Measurements from ENCODE around the gene PRKCH.

Gene PRKCH

DNA sequence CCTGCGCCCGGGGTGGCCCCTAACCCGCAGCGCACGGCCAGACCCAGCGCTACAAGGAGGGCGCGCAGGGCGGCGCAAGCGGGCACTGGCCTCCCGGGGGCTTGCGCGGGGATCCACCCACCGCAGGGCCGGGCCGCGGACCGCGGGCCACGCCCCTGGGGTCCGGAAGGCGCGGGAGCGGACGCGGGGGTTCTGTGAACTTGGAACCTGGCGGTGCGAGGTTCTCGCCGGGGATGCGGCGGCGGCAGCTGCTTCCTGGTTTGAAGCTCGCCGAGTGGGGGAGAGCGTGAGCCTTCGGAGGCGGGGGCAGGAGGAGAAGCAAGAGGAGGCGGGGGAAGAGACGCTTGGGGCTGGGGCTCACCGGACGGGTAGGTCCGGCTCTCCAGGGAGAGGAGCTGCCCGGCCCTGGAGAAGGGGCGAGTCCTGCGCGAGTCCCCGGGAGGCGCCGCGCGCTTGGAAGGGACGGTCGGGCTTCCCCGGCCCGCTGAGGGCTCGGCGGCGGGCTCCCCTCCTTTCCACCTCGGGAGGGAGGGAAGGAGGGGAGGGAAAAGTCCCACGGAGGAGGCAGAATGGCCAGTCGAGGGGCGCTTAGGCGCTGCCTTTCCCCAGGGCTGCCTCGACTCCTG, at the start of gene PRKCH:
Gene PRKCH, plus strand, starts transcription at position 195 of the 626 bp plus-strand sequence. CDS start 523 bp downstream, outside the sequence.
- Mint-ChIP-seq H3K36me3 (ENCODE audit: low read depth) (peaks cover 39% of the 10 kb centered on the region), H3K9me3 (peaks cover 4% of the 10 kb centered on the region), H3K27me3 (no peaks in the 10 kb centered on the region), H3K4me1 (ENCODE audit: low read depth) (peaks cover 28% of the 10 kb centered on the region), H3K4me3 (peak within 1 kb of the TSS; percentile 99), H3K27ac (peak within 1 kb of the TSS; percentile 93)

DNA sequence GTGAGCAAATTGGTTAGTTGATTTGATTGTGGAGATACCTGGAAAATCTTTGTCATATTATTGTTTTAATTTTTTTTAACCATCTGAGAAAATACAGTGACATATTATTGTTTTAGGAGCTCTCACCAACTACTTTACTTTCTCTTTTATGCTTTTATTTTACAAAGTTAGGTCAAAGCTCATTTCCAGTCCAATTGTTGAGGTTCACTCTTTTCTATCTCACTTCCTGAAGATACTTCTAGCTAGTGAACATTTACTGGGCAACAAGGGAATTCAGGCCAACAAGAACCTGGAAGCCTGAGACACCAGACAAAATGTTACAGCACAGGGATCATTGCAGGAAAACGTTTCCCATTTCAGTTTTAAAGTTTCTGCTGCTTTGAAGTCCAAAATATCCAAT, 44.1 kb upstream of the PRKCH start:
- H3K27me3 Mint-ChIP-seq = peaks cover 30% of the 10 kb centered on the region
- no peak overlapping the region for H3K4me3 Mint-ChIP-seq
- no peaks in the 10 kb centered on the region for H3K9me3 Mint-ChIP-seq
- H3K27ac Mint-ChIP-seq = no peak overlapping the region
- H3K4me1 Mint-ChIP-seq (ENCODE audit: low read depth) = peaks cover 22% of the 10 kb centered on the region
- H3K36me3 Mint-ChIP-seq (ENCODE audit: low read depth) = no peaks in the 10 kb centered on the region

DNA sequence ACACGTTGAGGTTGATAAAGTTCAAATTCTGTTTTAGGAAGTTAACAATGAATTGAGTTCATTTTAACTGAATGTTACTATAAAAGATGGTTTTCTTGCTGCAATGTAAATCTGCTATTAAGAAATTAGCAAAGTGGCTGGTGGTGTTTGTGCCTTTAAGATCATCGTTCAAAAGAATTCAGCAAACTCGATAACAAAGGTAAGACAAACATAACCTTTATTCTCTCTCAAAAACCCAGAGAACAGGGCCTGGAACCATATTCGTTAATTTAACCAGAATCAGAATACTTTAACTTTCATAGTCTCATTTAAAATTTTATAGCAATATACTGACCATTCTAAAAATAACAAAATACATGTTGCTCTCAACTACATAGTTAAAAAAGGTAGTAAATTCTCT, 43.6 kb upstream of the PRKCH start:
- Mint-ChIP-seq H3K27ac (no peak overlapping the region), H3K9me3 (no peaks in the 10 kb centered on the region), H3K4me3 (no peak overlapping the region), H3K4me1 (ENCODE audit: low read depth) (peaks cover 22% of the 10 kb centered on the region), H3K36me3 (ENCODE audit: low read depth) (no peaks in the 10 kb centered on the region), H3K27me3 (peaks cover 31% of the 10 kb centered on the region)

DNA sequence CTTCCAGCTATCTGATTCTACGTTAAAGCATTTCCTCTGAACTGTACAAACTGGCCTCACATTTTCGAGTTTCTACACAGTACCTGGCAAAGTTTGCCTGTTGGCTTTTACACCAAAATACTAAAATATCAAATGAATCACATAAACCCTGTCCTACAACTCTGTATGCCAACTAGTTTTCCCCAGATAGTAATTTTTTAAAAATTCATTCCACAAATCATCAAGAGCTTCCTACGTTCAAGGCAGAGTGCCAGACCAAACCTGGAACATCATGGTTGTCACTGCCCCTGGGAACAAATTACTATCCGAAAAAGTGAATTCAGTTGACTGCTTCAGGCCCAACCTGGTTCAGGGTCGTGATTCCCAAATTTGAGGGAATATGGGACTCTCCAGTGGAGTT, 42.3 kb upstream of the PRKCH start:
- Mint-ChIP-seq H3K27ac (no peak overlapping the region), H3K9me3 (no peaks in the 10 kb centered on the region), H3K36me3 (ENCODE audit: low read depth) (no peaks in the 10 kb centered on the region), H3K27me3 (peaks cover 28% of the 10 kb centered on the region), H3K4me1 (ENCODE audit: low read depth) (peaks cover 30% of the 10 kb centered on the region), H3K4me3 (peak overlapping the region; percentile 15)

DNA sequence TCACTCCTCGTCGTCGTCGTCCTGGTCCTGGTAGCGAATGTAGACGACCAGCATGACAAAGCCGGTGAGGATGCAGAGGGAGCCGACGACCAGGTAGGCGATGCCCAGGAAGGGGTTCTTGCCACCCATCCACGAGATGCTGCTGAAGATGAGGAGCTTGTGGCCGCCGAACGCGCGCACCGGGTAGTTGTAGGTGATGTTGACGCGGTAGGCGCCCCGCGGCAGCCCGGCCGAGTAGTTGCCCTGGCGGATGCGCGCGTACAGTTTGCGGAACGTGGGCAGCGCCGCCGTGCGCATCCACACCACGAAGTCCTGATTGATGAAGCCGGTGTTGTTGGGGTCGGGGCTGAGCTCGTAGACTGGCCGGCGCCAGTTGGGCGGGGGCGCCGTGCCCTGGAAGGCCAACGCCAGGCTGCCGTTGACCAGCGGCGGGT, 41.3 kb upstream of the PRKCH start:
- peak overlapping the region; percentile 85 for H3K4me3 Mint-ChIP-seq
- peaks cover 23% of the 10 kb centered on the region for H3K27me3 Mint-ChIP-seq
- no peaks in the 10 kb centered on the region for H3K36me3 Mint-ChIP-seq (ENCODE audit: low read depth)
- H3K27ac Mint-ChIP-seq = peak overlapping the region; percentile 65
- peaks cover 34% of the 10 kb centered on the region for H3K4me1 Mint-ChIP-seq (ENCODE audit: low read depth)
- H3K9me3 Mint-ChIP-seq = no peaks in the 10 kb centered on the region

DNA sequence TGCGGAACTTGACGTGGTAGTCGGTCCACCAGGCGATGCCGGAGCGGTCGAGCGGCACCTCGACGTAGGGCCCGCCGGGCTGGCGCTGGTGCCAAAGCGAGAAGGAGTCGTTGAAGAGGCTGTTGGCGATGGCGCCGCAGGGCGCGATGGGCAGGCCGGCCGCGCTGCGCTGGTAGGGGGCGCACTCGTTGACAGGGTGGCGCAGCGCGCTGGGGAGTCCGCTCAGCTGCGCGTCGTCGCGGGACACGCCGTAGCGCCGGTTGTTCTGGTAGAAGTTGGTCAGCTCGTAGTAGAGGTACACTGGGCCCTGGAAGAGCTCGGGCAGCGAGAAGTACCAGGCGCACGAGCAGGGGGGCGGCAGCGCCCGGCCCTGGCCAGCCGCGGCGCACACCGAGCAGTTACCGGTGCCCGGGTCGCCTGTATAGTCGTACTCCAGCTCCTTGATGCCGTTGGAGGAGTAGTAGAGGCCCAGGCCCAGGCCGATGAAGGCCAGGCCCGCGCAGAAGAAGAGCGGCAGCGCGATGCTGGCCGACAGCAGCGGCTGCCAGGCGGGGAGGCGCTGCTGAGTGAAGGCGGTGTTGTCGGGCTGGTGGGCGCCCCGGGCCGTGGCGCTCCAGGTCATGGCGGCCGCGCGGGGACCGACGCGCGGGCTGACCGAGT, 40.7 kb upstream of the PRKCH start:
- Mint-ChIP-seq H3K4me1 (ENCODE audit: low read depth) (peaks cover 37% of the 10 kb centered on the region), H3K9me3 (no peaks in the 10 kb centered on the region), H3K27me3 (peaks cover 21% of the 10 kb centered on the region), H3K36me3 (ENCODE audit: low read depth) (no peaks in the 10 kb centered on the region), H3K4me3 (peak overlapping the region; percentile 85), H3K27ac (peak overlapping the region; percentile 65)

DNA sequence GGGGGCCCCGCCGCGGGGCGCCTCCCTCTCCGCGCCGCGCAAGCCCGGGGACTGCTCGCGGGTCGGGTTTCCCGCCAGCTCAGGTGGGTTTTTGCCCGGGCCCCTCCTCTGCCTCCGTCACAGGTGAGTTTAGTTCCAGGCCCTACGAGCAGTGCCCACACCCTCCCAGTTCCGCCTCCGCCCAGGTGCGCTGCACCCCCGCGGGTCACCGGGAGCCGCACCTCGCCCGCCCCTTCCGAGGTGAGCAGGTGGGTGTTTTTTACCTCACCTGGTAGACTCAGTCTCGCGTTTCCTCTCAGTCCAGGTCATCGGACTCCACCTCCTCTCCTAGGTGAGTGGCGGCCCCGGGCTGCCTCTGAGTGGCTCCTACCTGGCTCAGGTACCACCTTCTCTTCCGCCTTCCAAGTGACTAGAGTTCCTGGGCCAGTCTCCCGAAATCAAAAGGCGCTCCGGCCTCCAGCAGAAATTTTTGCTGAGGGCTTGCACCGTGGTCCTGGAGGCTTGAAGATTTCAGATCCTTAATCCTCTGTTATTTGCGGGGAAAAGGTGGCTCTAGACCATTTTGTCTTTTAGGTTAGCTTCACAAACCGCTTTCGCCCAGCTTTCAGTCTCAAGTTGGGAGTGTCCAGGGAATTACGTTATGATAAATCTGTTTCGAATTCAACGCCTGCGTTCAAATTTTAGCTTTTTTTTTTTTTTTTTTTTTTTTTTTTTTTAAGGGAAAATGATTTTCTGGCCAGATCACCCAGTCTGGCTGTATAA, 40.0 kb upstream of the PRKCH start, which contains the start of gene TMEM30B:
Gene TMEM30B, minus strand, starts transcription at position 153 of the 762 bp plus-strand sequence. CDS start 191 bp downstream, outside the sequence.
- Mint-ChIP-seq H3K4me3 (peak within 1 kb of the TSS; percentile 85), H3K9me3 (no peaks in the 10 kb centered on the region), H3K27ac (peak within 1 kb of the TSS; percentile 72), H3K27me3 (peaks cover 17% of the 10 kb centered on the region), H3K36me3 (ENCODE audit: low read depth) (no peaks in the 10 kb centered on the region), H3K4me1 (ENCODE audit: low read depth) (peaks cover 38% of the 10 kb centered on the region)

DNA sequence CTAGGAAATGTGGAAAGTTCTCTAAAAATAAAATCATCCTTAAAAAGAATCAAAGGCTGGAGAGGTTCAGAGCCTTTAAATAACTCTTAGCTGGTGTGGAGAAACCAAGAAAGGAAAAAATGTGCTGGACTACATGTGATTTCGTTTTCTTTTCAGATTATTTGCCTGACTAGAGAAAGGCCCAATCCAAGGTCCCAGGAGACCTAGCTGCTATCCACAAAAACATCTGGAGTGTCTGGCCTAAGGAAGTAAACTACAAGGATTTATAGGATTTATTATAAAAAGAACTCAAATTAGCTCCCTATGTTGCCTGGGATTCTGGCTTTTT, 39.5 kb upstream of the PRKCH start:
- Mint-ChIP-seq H3K27me3 (peaks cover 17% of the 10 kb centered on the region), H3K27ac (no peak overlapping the region), H3K4me3 (no peak overlapping the region), H3K9me3 (no peaks in the 10 kb centered on the region), H3K36me3 (ENCODE audit: low read depth) (no peaks in the 10 kb centered on the region), H3K4me1 (ENCODE audit: low read depth) (peaks cover 38% of the 10 kb centered on the region)

DNA sequence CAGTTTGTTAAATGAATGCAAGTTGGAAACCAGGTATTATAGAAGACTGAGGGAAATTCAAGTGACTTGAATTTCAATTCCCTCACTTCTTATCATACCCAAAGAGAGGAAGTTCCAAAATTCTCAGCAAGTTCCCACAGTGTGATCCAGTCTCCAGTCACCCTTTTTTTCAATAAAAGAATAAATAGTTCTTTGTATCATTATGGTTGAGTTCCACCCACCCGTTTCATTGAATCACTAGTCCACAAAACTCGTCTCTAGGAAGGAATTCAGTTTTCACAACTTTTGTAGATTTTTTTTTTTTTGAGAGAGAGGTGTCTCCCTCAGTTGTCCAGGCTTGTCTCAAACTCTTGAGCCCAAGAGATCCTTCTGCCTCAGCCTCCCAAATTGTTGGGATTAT, 38.6 kb upstream of the PRKCH start:
- Mint-ChIP-seq H3K9me3 (no peaks in the 10 kb centered on the region), H3K36me3 (ENCODE audit: low read depth) (no peaks in the 10 kb centered on the region), H3K27me3 (peaks cover 17% of the 10 kb centered on the region), H3K4me1 (ENCODE audit: low read depth) (peaks cover 38% of the 10 kb centered on the region), H3K4me3 (no peak overlapping the region), H3K27ac (no peak overlapping the region)

DNA sequence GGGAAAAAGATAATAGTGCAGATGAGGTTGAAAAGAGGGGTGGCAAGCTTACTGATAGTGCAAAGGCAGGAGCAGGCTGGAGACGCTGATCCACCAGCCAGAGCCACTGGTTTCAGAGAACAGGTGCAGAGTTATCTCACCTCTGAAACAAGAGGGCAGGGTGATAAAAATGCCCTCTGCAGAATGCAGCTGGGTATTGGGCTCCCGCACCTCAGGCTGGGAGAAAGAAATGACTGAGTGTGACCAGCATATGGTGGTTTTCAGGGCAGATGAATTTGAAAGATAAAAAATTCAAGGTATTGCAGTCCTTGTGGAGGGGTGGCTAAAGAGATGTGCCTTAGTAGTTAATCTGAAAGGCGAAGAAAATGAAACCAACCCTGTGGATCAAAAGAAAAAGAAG, 37.4 kb upstream of the PRKCH start:
- H3K27ac Mint-ChIP-seq = no peak overlapping the region
- peaks cover 36% of the 10 kb centered on the region for H3K4me1 Mint-ChIP-seq (ENCODE audit: low read depth)
- peaks cover 17% of the 10 kb centered on the region for H3K27me3 Mint-ChIP-seq
- H3K9me3 Mint-ChIP-seq = no peaks in the 10 kb centered on the region
- no peak overlapping the region for H3K4me3 Mint-ChIP-seq
- H3K36me3 Mint-ChIP-seq (ENCODE audit: low read depth) = no peaks in the 10 kb centered on the region

DNA sequence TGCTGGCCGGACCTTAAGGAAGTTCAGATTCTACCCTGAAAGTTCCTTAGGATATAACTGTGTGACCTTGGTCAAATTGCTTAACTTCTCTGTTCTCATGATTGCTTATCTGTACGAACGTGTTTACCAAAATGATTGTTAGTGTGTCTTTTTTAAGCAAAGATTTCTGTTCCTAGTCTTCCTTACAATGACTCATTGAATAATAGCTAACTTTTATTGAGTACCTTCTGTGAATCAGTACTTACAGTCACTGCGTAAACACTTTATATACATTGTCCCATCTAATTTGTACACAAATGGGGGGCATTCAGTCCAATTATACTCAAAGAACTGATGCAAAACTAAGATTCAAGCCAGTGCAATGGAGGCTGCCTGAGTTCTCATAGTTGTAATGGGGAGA, 36.0 kb upstream of the PRKCH start:
- H3K9me3 Mint-ChIP-seq = no peaks in the 10 kb centered on the region
- H3K27me3 Mint-ChIP-seq = peaks cover 11% of the 10 kb centered on the region
- no peak overlapping the region for H3K4me3 Mint-ChIP-seq
- no peaks in the 10 kb centered on the region for H3K36me3 Mint-ChIP-seq (ENCODE audit: low read depth)
- no peak overlapping the region for H3K27ac Mint-ChIP-seq
- peaks cover 22% of the 10 kb centered on the region for H3K4me1 Mint-ChIP-seq (ENCODE audit: low read depth)

DNA sequence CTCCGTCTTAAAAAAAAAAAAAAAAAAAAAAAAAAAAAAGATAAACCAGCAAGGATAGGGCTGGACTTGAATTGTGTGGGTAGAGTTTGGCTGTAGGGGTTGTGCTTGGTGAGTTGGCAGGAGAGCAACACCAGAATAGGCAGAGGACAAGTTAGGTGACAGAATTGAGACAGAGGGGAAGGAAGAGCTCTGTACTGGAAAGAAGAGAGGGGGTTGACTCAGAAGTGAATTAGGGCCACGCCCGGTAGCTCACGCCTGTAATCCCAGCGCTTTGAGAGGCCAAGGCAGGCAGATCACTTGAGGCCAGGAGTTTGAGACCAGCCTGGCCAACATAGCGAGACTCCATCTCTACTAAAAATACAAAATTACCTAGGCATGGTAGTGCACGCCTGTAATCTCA, 34.2 kb upstream of the PRKCH start:
- H3K9me3 Mint-ChIP-seq = no peaks in the 10 kb centered on the region
- H3K27ac Mint-ChIP-seq = no peak overlapping the region
- H3K4me1 Mint-ChIP-seq (ENCODE audit: low read depth) = peaks cover 16% of the 10 kb centered on the region
- no peaks in the 10 kb centered on the region for H3K36me3 Mint-ChIP-seq (ENCODE audit: low read depth)
- H3K27me3 Mint-ChIP-seq = peaks cover 11% of the 10 kb centered on the region
- H3K4me3 Mint-ChIP-seq = no peak overlapping the region

DNA sequence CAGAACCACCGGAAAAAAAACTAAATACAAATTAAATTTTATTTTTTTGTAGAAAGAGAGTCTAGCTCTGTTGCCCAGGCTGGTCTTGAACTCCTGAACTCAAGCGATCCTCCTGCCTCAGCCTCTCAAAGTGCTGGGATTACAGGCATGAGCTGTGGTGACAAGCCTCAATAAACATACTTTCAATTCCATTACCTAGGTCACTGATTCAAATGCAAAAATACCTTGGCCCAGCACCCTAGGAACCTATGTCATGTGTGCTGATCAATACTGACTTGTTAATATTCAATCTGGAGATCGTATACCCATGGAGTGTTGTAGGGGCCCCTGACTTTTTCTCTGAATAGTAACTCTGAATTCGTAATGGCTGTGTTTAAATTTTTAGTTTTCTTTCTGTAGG, 33.2 kb upstream of the PRKCH start:
- H3K4me1 Mint-ChIP-seq (ENCODE audit: low read depth) = peaks cover 14% of the 10 kb centered on the region
- H3K27me3 Mint-ChIP-seq = peaks cover 2% of the 10 kb centered on the region
- no peak overlapping the region for H3K4me3 Mint-ChIP-seq
- no peaks in the 10 kb centered on the region for H3K9me3 Mint-ChIP-seq
- H3K27ac Mint-ChIP-seq = no peak overlapping the region
- no peaks in the 10 kb centered on the region for H3K36me3 Mint-ChIP-seq (ENCODE audit: low read depth)

DNA sequence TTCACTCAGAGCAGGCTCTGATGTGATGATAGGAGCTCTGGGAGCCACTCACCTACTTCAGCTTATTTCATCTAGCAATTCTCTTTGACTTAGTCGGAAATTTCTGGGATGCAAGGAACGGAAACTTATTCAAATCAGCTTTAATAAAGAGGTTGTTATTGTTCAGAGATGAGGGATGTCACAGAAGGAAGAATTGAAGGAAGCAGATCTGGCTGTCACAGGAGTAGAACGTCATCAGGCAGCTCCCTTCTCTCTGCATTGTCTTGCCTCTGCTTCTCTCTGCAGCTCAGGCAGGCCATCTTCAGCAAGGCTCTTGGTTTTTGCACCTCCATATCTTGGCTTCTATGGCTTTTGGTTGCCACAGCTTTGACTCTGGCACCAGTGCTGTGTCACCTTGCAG, 32.7 kb upstream of the PRKCH start:
- Mint-ChIP-seq H3K9me3 (no peaks in the 10 kb centered on the region), H3K4me1 (ENCODE audit: low read depth) (peaks cover 11% of the 10 kb centered on the region), H3K4me3 (no peak overlapping the region), H3K27ac (no peak overlapping the region), H3K27me3 (no peaks in the 10 kb centered on the region), H3K36me3 (ENCODE audit: low read depth) (no peaks in the 10 kb centered on the region)

DNA sequence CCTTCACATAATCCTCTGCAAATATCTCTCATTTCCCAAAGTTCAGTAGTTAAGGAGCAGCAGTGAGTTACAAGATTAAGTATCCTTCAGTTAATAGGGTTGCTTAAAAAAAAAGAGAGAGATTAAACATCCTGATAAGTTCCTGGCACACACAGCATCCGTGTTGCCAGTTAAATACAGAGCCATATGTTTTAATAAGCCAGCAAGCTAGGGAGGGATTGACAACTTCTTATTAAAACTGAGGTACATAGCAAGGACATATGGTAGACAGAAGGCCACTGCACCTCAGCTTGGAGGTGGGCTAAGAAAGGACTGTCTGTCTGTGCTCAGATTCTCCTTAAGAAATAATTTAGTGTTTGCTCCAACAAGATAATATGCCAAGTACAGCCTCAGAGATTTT, 30.7 kb upstream of the PRKCH start:
- no peak overlapping the region for H3K4me3 Mint-ChIP-seq
- no peaks in the 10 kb centered on the region for H3K9me3 Mint-ChIP-seq
- H3K36me3 Mint-ChIP-seq (ENCODE audit: low read depth) = no peaks in the 10 kb centered on the region
- H3K27ac Mint-ChIP-seq = no peak overlapping the region
- H3K27me3 Mint-ChIP-seq = no peaks in the 10 kb centered on the region
- H3K4me1 Mint-ChIP-seq (ENCODE audit: low read depth) = peaks cover 4% of the 10 kb centered on the region
